Bronchial epithelial cell (primary cell): ENCODE data around the gene HOXB7. TPM values are rescaled to one million over a fixed set of nuclear protein-coding genes. Genes with fewer than 3 reads are reported as not detected.

Experiments
- DNase-seq: peaks from one replicate; pipeline ENCODE4 v3.0.0-alpha.2; 2010; ENCODE audit warnings: low read depth
- FAIRE-seq: peaks from 2 replicates; lab custom pipeline; 2011; peaks lifted over from hg19 to GRCh38; lab: Jason Lieb, UNC
- H3K27me3 ChIP-seq: 2 replicates; pipeline ENCODE4 v1.5.1; 2011; ENCODE audit warnings: low read length; ENCODE audit not compliant: control insufficient read depth, insufficient read depth
- H3K36me3 ChIP-seq: 2 replicates; pipeline ENCODE4 v1.5.1; 2011; ENCODE audit warnings: low read length; ENCODE audit not compliant: control insufficient read depth, insufficient read depth
- H3K4me3 ChIP-seq: 2 replicates; pipeline ENCODE4 v1.5.1; 2011; ENCODE audit warnings: mild to moderate bottlenecking, low read depth, low read length, control low read depth
- total RNA-seq: library from RNA; depleted of rRNA; stranded (reverse); fragments of >200 nt; gene quantifications from 2 replicates; pipeline ENCODE4 v1.2.1, GENCODE V29; 2014
- TF ChIP-seq, protein P1 (sequence below): IDR thresholded peaks from 2 replicates; pipeline ENCODE4 v1.5.1; 2011; ENCODE audit warnings: mild to moderate bottlenecking, moderate library complexity, low read length, control low read depth, inconsistent platforms; ENCODE audit not compliant: insufficient read depth, severe bottlenecking

HOXB7 gene
- total RNA-seq, 1 donor from 2014 or later: not detected

DNA sequence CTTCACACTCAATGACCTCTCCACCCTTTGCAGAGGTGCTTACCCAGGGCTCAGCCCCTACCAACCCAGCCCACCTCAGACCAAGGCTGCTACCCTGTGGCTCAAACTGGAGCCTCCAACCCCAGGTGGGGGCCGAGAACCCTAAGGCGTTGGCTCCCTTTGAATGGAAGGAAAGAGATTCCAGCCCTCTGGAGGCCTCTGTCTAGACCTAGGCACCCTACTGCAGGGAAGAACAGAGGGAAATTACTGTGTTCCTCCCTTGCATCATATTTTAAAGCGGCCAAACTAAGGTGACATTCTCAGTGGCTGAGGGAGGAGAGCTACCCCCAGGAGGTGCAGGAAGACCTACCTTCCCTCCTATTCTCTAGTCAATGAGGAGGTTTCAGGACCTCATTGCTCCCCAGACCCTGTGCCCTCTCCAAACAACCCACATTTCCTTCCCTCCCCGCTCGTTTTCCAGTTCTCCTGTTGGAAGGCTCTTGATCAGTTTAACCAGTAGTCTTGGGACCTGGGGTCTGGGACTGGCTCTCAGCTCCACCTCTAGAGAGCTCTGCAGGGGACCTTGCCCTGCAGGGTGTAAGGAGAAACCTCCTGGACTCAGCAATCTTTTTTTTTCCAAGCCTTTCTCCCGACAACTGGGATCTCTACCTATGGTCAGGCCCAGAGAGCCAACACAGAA, 9.8 kb upstream of the HOXB7 start:
- no peak overlapping the region for H3K4me3 ChIP-seq
- DNase-seq (no peak), FAIRE-seq (no peak)
- TF ChIP-seq, protein P1, sequence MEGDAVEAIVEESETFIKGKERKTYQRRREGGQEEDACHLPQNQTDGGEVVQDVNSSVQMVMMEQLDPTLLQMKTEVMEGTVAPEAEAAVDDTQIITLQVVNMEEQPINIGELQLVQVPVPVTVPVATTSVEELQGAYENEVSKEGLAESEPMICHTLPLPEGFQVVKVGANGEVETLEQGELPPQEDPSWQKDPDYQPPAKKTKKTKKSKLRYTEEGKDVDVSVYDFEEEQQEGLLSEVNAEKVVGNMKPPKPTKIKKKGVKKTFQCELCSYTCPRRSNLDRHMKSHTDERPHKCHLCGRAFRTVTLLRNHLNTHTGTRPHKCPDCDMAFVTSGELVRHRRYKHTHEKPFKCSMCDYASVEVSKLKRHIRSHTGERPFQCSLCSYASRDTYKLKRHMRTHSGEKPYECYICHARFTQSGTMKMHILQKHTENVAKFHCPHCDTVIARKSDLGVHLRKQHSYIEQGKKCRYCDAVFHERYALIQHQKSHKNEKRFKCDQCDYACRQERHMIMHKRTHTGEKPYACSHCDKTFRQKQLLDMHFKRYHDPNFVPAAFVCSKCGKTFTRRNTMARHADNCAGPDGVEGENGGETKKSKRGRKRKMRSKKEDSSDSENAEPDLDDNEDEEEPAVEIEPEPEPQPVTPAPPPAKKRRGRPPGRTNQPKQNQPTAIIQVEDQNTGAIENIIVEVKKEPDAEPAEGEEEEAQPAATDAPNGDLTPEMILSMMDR: no peak
- no peaks in the 10 kb centered on the region for H3K36me3 ChIP-seq
- H3K27me3 ChIP-seq: peaks cover 89% of the 10 kb centered on the region

DNA sequence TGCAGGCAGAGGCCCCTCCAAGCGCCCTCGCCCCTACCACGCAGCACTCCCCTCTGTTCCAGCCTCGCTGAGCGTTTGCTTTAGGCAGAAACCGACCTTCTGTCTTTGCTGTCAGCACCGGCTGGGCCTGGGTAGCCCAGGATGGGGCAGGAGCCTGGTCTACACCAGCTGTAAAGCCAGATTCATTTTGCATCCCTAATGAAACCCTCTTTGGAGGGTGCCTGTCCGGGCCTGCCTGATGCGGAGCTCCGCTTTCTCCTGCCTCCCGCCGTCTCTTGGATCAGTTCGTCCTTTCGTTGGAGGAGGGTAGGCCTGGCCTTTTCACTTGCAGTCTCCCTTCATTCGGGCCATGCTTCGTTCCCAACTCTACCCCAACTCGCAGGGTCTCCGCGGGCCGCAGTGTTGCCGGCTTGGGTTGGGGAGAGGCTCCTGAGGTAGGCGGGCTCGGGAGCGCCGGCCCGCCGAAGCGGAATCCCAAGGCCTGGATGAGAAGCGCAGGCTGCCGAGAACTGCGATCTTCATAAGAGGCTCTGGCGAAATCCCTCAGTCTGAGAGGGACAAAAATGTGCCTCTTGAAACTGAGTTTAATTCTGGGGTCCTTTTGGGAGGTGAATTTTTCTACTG, 9.1 kb upstream of the HOXB7 start:
- no peak for FAIRE-seq
- DNase-seq: no peak
- TF ChIP-seq, protein P1: no peak
- Histone ChIP-seq H3K4me3 (no peak overlapping the region), H3K36me3 (no peaks in the 10 kb centered on the region), H3K27me3 (peaks cover 89% of the 10 kb centered on the region)

DNA sequence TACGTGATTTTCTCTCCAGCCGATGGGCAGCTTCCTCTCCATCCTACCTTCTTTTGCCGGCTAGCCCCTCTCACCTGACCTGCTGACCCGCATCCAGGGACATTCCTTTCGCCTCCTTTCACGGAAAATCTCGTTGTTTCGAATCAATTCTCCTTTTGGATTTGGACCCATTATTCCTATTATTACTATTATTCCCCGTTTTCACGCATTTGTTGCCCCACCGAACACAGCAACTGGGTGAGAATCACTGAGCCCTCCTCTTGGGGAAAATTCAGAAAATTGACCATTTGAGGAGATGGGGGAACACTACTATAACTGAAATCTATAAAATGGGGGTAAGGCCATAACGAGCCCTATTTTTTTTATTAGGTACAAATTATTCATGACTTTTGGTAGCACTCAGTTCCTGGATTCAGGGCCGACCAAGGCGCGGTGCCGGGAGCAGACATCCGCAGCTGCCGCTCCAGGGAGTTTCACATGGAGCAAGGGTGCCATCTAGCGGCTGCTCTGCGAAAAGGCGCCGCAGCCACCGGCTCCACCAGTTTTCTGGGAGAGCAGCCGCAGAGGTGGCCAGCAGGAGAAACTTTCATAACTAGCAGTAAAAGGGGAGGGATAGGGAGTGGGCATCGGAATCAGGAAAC, 7.6 kb upstream of the HOXB7 start:
- TF ChIP-seq, protein P1: peak; percentile 89
- Histone ChIP-seq H3K36me3 (no peaks in the 10 kb centered on the region), H3K27me3 (peaks cover 86% of the 10 kb centered on the region), H3K4me3 (no peak overlapping the region)
- peak; percentile 46 for DNase-seq
- FAIRE-seq: no peak

DNA sequence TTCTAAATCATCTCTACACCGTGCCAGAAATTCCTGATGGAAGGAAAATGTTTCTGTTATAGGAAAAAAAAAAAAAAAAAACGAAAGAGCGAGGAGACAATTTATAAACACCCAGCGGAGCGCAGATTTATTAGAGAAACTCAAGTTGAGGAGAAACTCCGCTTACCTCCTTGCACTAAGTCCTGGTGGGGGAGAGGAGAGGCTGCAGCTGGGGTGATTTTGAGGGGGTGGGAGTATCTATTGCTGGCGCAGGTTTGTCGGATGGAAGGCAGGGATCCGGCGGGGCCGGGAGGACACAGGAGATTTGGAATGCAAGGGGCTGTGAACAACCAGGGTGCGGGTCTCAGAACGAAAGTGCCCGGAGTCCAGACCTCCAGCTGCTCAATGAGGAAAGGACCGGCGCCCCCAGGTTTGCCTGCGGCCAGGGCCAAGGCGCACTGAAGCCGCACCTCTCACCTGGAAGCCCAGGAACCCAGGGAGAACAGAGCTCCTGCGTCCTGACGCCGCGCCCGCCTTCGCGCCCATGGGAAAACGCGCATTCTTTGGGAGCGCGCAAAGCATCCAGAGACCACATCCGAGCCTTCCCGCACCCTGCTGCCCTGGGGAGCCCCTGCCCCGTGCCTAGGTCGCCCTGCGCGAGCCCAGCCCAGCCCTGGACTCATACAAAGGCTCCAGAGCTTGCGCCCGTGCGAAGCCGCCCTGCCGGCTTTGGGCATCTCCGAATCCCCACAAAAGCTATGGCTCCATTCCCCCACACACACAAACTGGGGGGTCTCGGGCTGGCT, 6.8 kb upstream of the HOXB7 start:
- TF ChIP-seq, protein P1: no peak
- no peak for DNase-seq
- Histone ChIP-seq H3K4me3 (no peak overlapping the region), H3K27me3 (peaks cover 83% of the 10 kb centered on the region), H3K36me3 (no peaks in the 10 kb centered on the region)
- no peak for FAIRE-seq

DNA sequence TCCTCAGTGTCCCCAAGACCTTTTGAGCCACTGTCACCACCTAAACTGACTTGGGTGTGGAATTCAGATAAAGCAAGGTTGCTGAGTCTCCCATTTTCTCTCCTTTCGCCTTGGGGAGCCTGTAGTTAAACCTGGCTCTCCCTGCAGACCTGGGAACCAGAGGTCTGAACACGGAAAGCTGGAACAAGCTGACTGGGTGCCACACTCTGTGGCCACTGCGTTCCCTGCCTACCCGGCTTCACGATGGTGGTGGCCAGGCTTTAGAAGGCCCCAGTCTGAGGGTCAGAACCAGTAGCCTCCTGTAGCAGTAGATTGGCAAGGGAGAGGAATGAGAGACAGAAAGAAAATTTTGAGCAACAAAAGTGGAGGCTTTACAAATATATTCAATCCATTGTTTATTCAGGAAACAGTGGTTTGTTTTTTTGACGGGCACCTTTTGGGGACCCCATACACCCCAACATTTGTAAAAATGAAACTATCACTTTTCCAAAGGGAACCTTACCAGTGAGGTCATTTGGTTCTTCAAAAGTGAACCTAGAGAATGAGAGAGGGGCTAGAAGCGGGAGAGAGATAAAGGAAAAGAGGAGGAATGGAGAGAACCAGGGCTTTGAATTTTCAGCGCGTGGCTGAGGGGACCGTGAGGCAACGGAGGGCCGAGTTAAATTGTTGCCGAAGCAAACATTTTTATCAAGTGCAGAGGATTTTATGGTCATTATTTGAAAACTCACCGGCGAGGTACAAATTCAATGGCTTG, 6.1 kb upstream of the HOXB7 start:
- TF ChIP-seq, protein P1: no peak
- H3K27me3 ChIP-seq: peaks cover 83% of the 10 kb centered on the region
- DNase-seq: no peak
- H3K36me3 ChIP-seq: no peaks in the 10 kb centered on the region
- no peak overlapping the region for H3K4me3 ChIP-seq
- FAIRE-seq: no peak
